AG08395 (cell line): ENCODE results near the gene STOML1.
A peak's percentile ranks its signal among the peaks of the same experiment; 100 is the strongest.

Experiments used
- DNase-seq: peaks from one replicate; pipeline ENCODE4 v3.0.0; 2012; ENCODE audit warnings: mixed read lengths, low spot score

STOML1 gene

DNA sequence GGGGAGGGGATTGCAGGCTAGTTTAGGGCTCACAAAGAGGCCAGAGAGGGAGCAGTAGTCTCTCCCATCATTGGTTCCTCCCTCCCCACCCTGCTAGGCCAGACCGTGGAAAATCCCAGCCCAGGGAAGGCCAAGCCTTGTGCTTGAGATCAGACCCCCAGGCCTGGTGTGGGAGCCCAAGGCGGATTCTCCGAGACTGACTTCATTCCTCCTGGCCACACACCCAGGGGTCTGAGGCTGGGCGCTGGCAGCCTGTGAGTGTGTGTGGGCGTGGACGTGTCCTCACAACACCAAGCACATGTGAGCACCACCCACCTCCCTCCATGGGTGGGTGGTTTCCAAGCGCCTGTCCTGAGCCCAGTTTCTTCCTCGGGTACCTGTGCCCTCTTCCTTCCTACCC, 61.7 kb downstream of the STOML1 start:
- DNase-seq: peak; percentile 79

DNA sequence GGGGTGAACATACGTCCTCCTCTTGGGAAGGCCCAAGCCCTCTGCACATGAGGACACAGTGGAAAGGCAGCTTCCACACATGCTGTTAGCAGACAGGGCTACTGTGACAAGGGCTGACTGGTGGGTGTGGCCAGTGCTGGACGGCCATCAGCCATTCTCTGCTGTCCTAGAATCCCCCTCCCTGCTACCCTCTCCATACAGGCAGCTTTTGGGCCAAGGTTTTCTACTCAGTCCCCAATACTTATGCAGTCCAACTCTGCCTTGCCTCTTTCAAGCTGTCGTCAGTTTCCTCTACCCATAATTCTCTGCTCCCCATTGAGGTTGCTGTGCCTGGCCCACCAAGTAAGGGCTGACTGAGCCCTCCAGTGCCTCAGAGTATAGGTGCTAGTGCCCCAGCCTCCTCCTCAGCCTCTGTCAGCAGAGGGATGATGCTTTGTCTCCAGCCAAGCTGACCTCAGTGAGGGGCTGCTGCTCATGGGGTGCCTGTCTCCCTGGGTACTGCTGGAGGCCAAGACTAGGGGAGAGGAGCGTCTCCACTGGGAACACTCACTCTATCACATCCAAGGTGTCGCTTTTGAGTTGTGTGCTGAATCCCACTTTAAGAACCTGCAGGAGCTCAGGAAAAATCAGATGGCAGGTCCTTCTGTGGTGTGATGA, 63.0 kb downstream of the STOML1 start:
- peak; percentile 50 for DNase-seq
